ENCODE data around the gene RIPPLY3.

The RIPPLY3 gene

GRCh38 chr21:37006486-37007291 is at the start of gene RIPPLY3:
Gene RIPPLY3 (plus strand): TSS chr21:37006702. CDS start chr21:37006773, 71 bp downstream.
- no peak for DNase-seq

GRCh38 chr21:36959020-36959835 is 47.3 kb upstream of the RIPPLY3 start:
- DNase-seq = no peak

GRCh38 chr21:36960676-36961284 is 45.7 kb upstream of the RIPPLY3 start:
- no peak for DNase-seq

- DNase-seq = no peak
Observed at GRCh38 chr21:36962098-36962780, 44.3 kb upstream of the RIPPLY3 start.

- DNase-seq = no peak
Observed at GRCh38 chr21:36964398-36964797, 42.1 kb upstream of the RIPPLY3 start.

- DNase-seq = no peak
Observed at GRCh38 chr21:36964827-36965719, 41.4 kb upstream of the RIPPLY3 start.

- DNase-seq = no peak
Observed at GRCh38 chr21:36965720-36966065, 40.8 kb upstream of the RIPPLY3 start.

GRCh38 chr21:36966066-36966820 is 40.3 kb upstream of the RIPPLY3 start, which contains the start of gene HLCS:
Gene HLCS (minus strand): TSS chr21:36966669. CDS start chr21:36966638, 31 bp downstream.
- DNase-seq = peak; percentile 82

GRCh38 chr21:36966821-36967768 is 39.4 kb upstream of the RIPPLY3 start:
- no peak for DNase-seq

GRCh38 chr21:36968414-36968813 is 38.1 kb upstream of the RIPPLY3 start:
- DNase-seq = no peak

- no peak for DNase-seq
Observed at GRCh38 chr21:36968976-36969375, 37.5 kb upstream of the RIPPLY3 start.

- DNase-seq = no peak
Observed at GRCh38 chr21:36973986-36974850, 32.3 kb upstream of the RIPPLY3 start.

- no peak for DNase-seq
Observed at GRCh38 chr21:36974851-36975192, 31.7 kb upstream of the RIPPLY3 start.

GRCh38 chr21:36976228-36976861 is 30.2 kb upstream of the RIPPLY3 start:
- no peak for DNase-seq

GRCh38 chr21:36976882-36977651 is 29.4 kb upstream of the RIPPLY3 start:
- DNase-seq = peak; percentile 62

GRCh38 chr21:36980280-36981048 is 26.0 kb upstream of the RIPPLY3 start:
- DNase-seq = no peak

- no peak for DNase-seq
Observed at GRCh38 chr21:36981049-36981391, 25.5 kb upstream of the RIPPLY3 start.

Data from CD4-positive, alpha-beta T cell treated with Interleukin-10 for 1 hour (primary cell).